HG03066 (cell line): Measurements from ENCODE around the gene TEP1.
A peak's percentile ranks its signal among the peaks of the same experiment; 100 is the strongest.
"Not testable (repeated sequence)": the region's sequence is repeated elsewhere in the genome, so short reads cannot be mapped to it uniquely, and the experiment has no call there.

Experiments used
- ATAC-seq: cut with Tn5 transposase; IDR thresholded peaks from one replicate; pipeline ENCODE4 v1.9.1; 2021; ENCODE audit warnings: low read depth; ENCODE audit not compliant: unreplicated experiment

TEP1 gene

DNA sequence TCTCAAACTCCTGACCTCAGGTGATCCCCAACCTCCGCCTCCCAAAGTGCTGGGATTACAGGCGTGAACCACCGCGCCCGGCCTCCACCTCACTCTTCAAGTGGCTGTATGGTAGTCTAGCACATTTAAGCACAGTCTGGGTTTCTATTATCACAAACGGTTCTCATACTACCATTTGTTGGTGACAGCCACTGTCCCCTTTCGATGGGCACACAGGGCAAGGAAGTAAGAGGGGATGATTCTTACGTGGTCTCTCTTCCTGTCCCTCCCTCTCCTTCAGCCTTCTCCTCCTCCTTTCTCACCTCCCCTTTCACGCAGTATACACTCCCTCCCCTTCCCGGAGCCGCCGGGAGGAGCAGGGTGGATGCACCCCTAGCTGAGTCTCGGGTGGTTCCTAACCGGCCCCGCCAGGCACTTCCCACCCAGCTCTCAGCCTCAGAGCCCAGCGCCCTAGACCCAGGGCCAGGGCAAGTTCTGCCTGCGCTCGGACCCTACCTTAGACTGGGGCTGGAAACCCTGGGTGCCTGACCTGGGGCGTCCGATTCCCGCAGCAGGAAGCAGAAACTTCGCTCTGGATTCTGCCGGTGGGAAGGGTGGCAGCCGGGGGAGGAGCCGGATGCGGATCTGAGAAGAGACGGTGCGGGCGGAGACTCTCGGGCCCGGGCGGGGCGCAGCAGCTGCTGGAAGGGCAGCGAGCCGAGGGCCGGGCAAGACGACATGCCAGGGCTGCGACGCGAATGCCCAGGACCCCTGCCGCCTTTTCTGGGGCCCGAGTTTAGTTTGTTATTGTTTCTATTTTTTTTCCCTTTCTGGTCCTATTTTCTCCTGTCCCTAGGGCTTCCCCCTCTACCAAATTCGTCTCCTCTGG, at the start of gene TEP1:
Gene TEP1 (minus strand): TSS at position 626 of the 868 bp plus-strand sequence. CDS start 5,062 bp downstream, outside the sequence.
- ATAC-seq, result peak; percentile 63

DNA sequence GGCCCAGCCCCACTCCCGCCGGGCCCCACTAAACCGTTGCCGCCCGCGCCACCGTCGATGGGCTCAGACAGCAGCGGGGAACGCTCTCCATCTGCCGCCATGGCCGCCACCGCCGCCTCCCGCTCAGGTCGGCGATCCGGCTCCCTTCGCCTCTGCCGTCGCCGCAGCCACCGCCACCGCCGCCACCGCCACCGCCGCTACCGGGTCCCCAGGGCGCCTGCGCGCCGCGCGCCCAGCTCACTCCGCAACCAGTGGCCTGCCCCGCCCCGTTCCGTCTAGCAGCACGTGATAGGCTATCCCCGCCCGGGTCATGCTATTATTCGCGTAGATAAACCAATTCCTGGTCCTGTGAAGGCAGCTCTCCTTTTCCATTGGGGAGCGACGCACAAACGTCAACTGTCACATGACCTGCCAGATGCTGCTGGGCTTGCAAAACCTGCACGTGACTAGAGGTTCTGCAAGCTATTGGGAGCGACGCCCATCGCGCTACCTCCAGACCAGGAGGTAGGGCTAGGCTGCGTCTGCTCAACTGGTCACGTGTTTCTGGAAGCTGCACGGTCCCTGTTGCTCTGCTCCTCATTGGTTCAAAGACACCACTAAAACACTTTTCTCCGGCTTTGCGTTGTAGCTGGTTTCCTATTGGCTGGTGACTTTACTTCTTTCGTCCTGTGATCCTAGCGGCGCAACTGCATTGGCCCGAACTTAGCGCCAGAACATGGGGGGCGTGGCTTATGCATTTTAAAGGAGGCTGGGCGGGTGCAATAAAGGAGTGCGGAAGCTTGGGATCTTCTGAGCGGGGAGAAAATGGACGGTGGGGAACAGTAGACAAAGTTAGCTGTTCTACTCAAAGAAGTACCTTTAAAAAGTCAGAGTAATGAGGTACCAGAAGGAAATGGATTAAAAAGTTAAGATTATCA, 48.2 kb upstream of the TEP1 start, which contains the start of gene PIP4P1:
Gene PIP4P1 (minus strand): TSS at position 210 of the 917 bp plus-strand sequence. CDS start 109 bp downstream, at position 101.
- ATAC-seq, result peak; percentile 92

DNA sequence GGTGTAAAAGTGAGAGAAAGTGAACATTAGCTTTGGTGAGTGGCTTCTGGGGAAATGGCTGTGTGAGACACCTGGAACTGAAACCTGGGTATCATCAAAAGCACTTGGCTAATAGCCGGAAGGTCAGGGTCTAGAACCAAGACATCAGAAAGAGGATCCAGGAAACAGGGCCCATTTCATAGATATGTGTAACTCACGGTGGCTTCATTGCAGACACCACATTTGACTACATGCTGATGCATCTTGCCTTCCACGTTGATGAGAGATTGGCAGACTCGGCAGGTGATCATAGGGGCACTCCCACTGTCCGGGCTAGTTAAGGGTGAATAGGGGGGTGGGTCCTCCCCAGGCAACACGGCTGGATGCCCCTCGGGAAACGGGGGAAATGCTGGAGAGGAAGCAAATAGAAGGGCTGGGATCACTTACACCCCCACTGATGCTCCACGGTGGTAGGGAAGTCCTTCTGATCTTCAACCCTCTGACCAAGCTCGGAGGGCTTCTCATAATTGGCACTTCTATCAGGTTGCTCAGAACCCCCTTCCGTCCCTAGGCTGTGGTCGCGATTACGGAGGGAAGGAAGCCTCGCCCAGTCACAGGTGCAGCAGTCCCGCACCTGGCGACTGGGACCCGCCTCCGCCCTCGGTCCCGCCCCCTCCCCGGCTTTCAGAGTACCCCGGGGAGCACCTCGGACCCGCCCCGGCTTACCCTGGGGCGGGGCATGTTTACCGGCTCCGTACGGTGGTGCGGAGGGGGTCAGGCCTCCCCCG, 47.3 kb upstream of the TEP1 start:
- peak; percentile 4 for ATAC-seq

DNA sequence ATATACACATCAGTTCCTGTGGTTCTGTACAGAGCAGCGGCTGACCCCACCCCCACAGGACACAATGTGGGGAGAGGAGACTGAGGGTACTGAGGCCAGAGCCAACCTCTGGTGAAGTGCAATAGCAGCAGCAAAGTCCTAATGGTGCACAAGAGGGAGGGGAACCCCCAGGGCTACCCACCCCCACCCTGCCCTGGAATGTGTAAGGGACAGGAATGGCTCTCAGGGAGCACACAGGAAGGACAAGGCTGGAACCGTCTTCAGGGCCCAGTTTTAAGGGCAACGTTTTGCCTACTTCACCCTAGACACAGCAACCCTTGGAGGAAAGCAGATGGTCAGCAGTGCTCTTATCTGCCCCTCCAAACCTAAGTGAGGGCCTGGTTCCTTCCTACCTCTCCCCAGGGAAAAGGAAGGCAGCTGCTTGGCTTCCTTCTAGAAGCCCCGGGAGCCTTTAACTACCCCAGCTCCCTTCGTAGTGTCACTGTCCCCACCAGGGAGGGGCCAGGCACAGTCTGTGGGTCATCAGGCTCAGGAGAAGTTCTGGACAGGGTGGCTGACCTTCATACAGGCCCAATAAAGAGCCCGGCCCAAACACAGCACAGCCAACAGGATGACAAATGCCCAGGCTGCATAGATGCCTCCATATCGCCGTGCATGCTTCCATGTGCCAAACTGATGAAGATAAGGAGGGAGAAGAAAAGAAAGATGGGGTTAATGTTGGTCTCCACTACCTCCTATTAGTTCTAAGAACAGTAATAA, 44.9 kb upstream of the TEP1 start:
- ATAC-seq, result no peak

DNA sequence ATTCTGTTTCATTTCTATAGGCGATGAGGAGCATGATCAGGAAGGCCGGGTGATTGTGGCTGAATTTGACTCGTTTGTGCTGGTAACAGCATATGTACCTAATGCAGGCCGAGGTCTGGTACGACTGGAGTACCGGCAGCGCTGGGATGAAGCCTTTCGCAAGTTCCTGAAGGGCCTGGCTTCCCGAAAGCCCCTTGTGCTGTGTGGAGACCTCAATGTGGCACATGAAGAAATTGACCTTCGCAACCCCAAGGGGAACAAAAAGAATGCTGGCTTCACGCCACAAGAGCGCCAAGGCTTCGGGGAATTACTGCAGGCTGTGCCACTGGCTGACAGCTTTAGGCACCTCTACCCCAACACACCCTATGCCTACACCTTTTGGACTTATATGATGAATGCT, 43.7 kb upstream of the TEP1 start:
- no peak for ATAC-seq

DNA sequence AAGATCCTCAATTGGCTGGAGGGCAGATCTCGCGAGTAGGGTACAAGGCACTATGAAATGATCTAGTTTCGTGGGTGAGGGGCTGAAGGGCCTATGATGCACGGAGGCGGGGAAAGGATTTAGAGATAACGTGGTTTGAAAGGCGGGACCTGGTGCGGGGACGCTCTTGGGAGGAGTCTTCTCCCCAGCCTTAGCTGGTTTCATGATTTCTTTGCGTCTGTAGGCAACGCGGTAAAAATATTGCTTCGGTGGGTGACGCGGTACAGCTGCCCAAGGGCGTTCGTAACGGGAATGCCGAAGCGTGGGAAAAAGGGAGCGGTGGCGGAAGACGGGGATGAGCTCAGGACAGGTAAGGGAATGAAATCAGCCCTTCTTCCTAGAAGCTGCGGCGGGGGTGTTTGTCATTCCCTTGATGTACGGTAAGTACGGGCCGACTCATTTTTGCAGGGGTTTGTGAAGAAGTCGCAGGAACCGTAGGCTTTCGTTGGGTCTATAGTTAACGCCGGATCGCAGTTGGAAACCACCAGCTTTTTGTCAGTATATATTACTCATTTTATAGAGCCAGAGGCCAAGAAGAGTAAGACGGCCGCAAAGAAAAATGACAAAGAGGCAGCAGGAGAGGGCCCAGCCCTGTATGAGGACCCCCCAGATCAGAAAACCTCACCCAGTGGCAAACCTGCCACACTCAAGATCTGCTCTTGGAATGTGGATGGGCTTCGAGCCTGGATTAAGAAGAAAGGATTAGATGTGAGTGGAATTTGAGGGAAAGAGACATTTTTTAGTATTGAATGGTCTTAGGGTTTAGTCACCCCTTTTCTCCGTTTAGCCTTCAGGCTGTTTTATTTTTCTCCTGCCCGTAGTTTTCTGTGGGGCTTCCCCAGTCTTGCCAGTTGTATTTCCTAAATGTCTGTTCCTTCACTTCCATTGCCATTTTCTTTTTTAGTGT, 42.3 kb upstream of the TEP1 start:
- peak; percentile 43 for ATAC-seq

DNA sequence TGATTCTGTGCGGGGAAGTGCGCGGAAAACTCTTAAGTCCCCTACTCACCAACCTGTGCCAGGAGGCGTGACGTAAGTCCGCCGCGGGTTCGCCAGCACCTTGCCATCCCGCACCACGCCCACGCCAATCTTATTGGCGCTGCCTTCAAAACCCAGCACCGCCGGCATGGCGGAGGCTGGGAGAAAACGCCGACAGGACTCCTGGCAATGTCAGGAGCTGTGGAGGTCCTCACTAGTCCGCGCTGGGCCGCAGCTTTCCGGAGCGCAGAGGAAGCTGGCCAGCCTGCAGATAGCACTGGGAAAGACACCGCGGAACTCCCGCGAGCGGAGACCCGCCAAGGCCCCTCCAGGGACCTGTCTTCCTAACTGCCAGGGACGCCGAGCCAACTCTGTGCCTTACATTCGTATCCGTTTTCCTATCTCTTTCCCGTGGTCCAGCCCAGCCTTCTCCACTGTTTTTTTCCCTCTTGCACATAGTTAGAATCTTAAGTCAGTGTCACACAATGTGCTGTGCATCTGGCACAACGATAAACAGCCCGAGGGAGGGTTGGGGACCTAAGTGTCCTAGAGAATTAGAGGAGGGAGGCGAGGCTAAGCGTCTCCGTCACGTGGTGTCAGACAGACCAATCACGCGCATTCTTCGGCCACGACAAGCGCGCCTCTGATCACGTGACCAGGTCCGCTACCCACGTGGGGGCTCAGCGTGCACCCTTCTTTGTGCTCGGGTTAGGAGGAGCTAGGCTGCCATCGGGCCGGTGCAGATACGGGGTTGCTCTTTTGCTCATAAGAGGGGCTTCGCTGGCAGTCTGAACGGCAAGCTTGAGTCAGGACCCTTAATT, 41.4 kb upstream of the TEP1 start, which contains the start of the genes APEX1 and OSGEP:
Gene APEX1 (plus strand): TSS at position 711 of the 839 bp plus-strand sequence. CDS start 420 bp downstream, outside the sequence.
Gene OSGEP (minus strand): TSS at position 297 of the 839 bp plus-strand sequence. CDS start 129 bp downstream, at position 168.
- peak; percentile 84 for ATAC-seq

DNA sequence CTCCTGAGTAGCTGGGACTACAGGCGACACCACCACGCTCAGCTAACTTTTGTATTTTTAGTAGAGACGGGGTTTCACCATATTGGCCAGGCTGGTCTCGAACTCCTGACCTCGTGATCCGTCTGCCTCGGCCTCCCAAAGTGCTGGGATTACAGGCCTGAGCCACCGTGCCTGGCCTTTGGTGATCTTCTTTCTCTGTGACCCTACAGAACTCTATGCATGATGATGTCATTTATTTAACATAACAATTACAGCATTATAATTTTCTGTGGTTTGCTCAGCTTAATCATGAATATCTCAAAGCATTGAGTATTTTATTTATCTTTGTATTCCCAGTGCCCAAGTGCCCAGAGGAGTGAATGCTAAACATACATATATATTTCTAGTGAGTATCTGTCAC, 39.5 kb upstream of the TEP1 start:
- not testable (repeated sequence) for ATAC-seq

DNA sequence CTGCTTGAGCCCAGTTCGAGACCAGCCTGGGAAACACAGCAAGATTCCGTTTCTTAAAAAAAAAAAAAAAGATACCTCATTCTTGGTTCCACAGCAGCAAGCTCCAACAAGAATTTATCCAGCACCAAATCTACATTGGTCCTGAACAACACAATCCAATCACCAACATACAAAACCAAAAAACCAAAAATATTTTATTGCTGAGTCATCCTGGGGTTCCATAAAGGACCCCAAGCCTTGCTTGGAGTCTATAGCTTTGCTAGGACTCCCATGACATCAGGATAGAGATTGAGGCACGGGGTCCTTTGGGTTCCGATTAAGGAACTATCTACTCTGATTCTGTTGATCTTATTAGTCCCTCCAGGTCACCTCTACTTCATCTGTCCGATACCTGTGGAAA, 33.6 kb upstream of the TEP1 start:
- no peak for ATAC-seq

DNA sequence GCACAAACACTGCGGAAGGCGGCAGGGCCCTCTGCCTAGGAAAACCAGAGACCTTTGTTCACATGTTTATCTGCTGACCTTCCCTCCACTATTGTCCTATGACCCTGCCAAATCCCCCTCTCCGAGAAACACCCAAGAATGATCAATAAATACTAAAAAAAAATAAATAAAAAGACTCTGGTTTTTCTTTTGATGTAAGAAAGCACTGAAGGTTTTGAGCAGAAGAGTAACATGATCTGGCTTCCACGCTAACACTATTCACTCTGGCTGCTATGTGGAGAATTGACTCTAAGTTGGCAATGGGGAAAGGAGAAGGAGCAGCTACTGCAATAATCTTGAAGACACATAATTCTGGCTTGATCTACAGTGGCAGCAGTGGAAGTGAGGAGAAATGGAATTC, 30.3 kb upstream of the TEP1 start:
- ATAC-seq, result not testable (repeated sequence)

DNA sequence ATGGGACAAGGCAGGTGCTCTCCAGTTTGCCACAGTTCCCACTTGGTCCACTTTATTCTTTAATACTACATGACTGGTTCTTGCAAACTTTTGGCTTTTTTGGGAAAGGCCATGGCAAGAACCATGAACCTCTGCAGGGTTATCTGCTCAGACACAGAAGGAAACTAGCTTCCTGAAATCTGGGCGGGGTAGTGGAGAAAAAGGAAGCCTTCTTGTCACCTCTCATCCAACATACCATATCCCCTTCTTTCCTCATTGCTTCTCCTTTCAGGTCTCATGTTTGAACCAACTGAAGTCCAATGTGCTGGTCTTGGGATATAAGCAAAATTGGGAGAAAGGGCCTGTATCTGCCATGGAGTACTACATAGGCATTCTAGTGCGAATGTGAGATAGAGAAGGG, 28.2 kb upstream of the TEP1 start:
- ATAC-seq, result no peak

DNA sequence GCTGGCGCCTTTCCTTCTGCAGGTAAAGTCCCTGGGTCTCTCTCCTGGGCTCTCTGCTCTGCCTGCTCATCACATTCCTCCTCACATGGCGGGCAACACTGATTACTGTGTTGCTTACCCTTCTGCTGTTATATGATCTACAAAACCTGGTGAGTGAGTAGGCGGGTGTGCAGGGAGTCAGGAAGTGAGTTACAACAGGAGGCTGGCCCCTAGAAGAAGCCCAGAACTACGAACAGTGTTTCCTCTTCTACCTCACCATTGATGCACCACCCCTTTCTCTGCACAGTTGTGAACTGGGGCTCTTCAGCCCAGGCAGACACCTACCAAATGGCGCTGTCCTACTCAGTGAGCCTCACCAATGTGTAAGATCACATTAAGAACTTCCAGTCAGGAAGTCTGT, 27.6 kb upstream of the TEP1 start:
- no peak for ATAC-seq

DNA sequence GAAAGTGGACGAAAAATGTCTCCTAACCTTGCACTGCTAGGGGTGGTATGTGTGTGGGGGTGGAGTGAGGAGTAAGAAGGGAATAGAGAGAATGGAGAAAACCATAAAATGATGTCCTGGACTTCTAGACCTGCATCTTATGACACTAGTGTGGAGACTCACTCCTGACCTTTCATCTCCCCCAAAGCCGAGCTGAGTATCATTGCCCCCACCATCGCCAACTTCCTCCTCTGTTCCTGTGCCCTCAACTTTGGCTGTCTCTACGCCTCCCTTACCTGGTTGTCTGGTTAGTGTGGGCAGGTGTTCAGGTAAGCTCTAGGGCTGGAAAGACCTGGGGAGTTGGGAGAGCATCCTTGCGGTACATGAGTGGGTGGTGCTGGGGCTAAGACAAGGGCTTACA, 27.2 kb upstream of the TEP1 start:
- no peak for ATAC-seq

DNA sequence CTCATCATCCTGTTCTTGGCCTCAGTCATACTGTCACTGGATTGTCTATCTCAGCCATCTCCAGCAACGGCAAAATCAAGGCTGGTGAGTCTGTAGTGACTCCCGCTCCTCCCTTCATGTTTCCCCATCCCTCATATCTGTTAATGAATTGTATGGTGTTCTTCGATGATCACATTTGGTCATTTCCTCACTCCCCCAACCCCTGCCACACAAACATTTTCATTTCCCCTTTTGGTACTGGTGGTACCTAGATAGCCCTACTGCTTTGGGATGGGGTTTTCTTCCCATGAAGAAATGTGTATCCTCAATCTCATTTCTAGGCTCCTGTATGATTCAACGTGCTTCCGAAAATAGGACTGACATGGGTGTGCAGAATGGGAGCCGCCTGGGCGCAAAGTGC, 25.4 kb upstream of the TEP1 start:
- ATAC-seq, result no peak

DNA sequence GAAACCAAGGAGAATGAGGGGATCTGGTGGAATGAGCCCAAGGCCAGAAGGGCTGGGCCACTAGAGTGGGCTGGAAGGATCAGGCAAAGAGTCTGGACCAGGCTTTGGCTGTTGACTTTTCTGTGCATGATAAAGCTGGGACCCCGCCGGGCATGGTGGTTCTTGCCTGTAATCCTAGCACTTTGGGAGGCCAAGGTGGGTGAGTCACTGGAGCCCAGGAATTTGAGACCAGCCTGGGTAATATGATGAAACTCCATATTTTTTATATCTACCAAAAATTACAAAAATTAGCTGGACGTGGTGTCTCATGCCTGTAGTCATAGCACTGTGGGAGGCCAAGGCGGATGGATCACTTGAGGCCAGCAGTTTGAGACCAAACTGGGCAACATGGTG, 23.1 kb upstream of the TEP1 start:
- no peak for ATAC-seq

DNA sequence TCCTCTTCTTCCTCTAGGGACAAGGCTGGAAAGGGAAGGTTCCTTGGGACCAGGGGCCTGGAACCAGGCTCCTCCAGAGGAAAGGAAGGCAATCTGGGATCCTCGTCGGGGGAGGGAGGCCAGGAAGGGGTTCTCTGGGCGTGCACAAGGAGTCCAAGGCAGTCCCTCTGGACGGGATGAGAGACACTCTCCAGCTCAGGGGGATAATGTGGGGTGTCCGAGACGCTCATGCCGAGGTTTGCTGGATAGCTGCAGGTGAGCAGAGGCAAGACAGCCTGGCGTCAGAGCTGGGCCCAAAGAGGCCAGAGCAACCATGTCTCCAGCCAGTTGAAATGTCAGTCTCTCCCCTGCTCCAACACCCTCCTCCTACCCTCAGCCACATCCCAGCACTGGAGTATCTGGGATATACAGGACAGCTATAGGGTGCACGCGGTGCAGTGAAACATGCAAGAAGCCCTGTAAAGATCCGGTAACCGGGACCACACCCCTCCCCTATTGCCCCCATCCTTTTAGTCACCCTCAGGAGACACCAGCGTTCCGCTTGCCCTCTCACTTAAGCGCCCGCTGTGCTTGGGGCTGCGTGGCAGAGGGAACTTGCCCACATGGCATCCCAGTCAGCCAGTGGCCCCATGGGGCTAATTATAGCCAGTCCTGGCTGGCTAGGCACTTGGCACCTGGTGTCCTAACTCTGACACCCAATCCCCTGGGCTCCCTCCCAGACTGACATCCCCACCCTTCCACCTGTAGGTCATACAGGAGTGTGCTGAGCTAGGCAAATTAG, 22.5 kb upstream of the TEP1 start, which contains the start of gene KLHL33:
Gene KLHL33 (minus strand): TSS at position 585 of the 781 bp plus-strand sequence. CDS start 355 bp downstream, at position 230.
- ATAC-seq, result no peak
